ENCODE measurements around the gene ECE1. TPM values are rescaled to one million over a fixed set of nuclear protein-coding genes. Genes with fewer than 3 reads are reported as not detected.

The ECE1 gene
- total and polyA plus RNA-seq, 2 of the 13 experiments (the other 11 are each of a cell fraction or from before 2014, with no cell fraction given) = 13.5 to 21.2 TPM

- no peak for TF ChIP-seq RNF219 (CRISPR knock-in tag; IDR thresholded peaks at IDR 0.05)
These were observed 48.5 kb upstream of the ECE1 start (continued) for GRCh38 chr1:21338573-21339355.

GRCh38 chr1:21337928-21338572, 47.8 kb upstream of the ECE1 start:
- ATAC-seq (no peak), DNase-seq (ENCODE audit: low spot score) (no peak), FAIRE-seq (no peak)
- ChIA-PET POLR2A (interaction anchor here (1.2 to 3.4 kb wide), 13 partner anchors 8 to 715 kb away, joined by 3 to 43 read pairs (median 7); partner anchors contain the start of gene CDC42), CTCF (ENCODE audit: low intra/inter-chr PET ratio, low total read pairs) (no interaction called here)
- peak overlapping the region; percentile 14 for H3K27ac ChIP-seq (ENCODE audit: extremely low read length, insufficient read depth, low read length)
- TF ChIP-seq KLF16 (CRISPR knock-in tag; IDR thresholded peaks at IDR 0.05) (0 out of 4 replicates have a peak, but pooled peaks of 1 of the 2 experiments have one; percentile 5), CHD4 (IDR thresholded peaks at IDR 0.05; ENCODE audit: borderline replicate concordance, low read length) (0 out of 2 replicates have a peak, but pooled peaks have one; percentile 0), CEBPB (IDR thresholded peaks at IDR 0.05; ENCODE audit: borderline replicate concordance, low read depth, low read length) (peak; percentile 39), FOXC1 (CRISPR knock-in tag; IDR thresholded peaks at IDR 0.05; ENCODE audit: borderline replicate concordance) (0 out of 2 replicates have a peak, but pooled peaks have one; percentile 8), PHF8 (CRISPR knock-in tag; IDR thresholded peaks at IDR 0.05) (0 out of 2 replicates have a peak, but pooled peaks have one; percentile 17), MAX (IDR thresholded peaks at IDR 0.05) (peak; percentile 31; the same call in 1 of the 2 replicates), ZBTB8A (CRISPR knock-in tag; IDR thresholded peaks at IDR 0.05; ENCODE audit: borderline replicate concordance, low read depth) (no peak), ZNF124 (CRISPR knock-in tag; IDR thresholded peaks at IDR 0.05) (0 out of 2 replicates have a peak, but pooled peaks have one; percentile 15), ZNF780A (CRISPR knock-in tag; IDR thresholded peaks at IDR 0.05) (no peak)
- intact Hi-C loops (cut with micrococcal nuclease; ENCODE audit: unreplicated experiment) = loop anchor here (5.0 kb wide), 1 partner anchor 71 kb away; no protein-coding TSS in a partner anchor
- peaks cover 3% of the 10 kb centered on the region; the same call in 1 of the 2 replicates for H4K20me1 ChIP-seq (ENCODE audit: insufficient read depth, low read length)
- H3K4me1 ChIP-seq (ENCODE audit: insufficient read depth, low read length) = peaks cover 96% of the 10 kb centered on the region
- H3K9ac ChIP-seq (ENCODE audit: insufficient read depth, low read depth, low read length) = 0 out of 2 replicates have a peak overlapping the region, but pooled peaks have one; percentile 5
- BruUV-seq (replicated peaks) = no TSS peak
- peak overlapping the region in 1 of 3 experiments; percentile 7; a peak in 1 of 6 replicates for H3K4me3 ChIP-seq (replicated peaks in 1 of 3; ENCODE audit: insufficient read depth in 1 of 3, low read depth in 2 of 3, low read length in 3 of 3)
- no peaks in the 10 kb centered on the region for H3K27me3 ChIP-seq (ENCODE audit: control insufficient read depth in 1 of 2, insufficient read depth in 2 of 2, low read length in 2 of 2)
- peak overlapping the region; percentile 68 for H3K4me2 ChIP-seq (ENCODE audit: low read depth, low read length)
- H3K79me2 ChIP-seq (ENCODE audit: insufficient read depth, low read length) = peaks cover 11% of the 10 kb centered on the region
- no peaks in the 10 kb centered on the region for H3K36me3 ChIP-seq (replicated peaks in 1 of 2; ENCODE audit: control insufficient read depth in 1 of 2, insufficient read depth in 2 of 2, low read length in 2 of 2)
- no peak overlapping the region for H2AFZ ChIP-seq (ENCODE audit: low read length)
- WGBS (ENCODE audit: low lambda C conversion rate) = 26% methylated on average over 3 of the region's 7 CpGs
- no peaks in the 10 kb centered on the region for H3K9me3 ChIP-seq (ENCODE audit: low read length)
- in situ Hi-C loops (cut with HindIII; ENCODE audit: extremely low pct_ligation_motif_present, low pct_unique_long_range_greater_than_20kb) = no loop called here

Data from HepG2 (cell line).